AG20443 (cell line): Measurements from ENCODE around the gene TXK.
A peak's percentile ranks its signal among the peaks of the same experiment; 100 is the strongest.
"Not testable (repeated sequence)": the region's sequence is repeated elsewhere in the genome, so short reads cannot be mapped to it uniquely, and the experiment has no call there.

Experiments used
- DNase-seq: peaks from one replicate; pipeline ENCODE4 v3.0.0; 2012; ENCODE audit warnings: low spot score, mixed read lengths

TXK gene

GRCh38 chr4:48134081-48134480 lies at the start of gene TXK:
TXK (minus strand) TSS chr4:48134250; CDS start chr4:48134170, 80 bp downstream.
- no peak for DNase-seq

GRCh38 chr4:48180234-48180633 lies 46.2 kb upstream of the TXK start:
- no peak for DNase-seq

- no peak for DNase-seq
Measured at GRCh38 chr4:48178931-48179330, 44.9 kb upstream of the TXK start.

GRCh38 chr4:48175806-48176205 lies 41.8 kb upstream of the TXK start:
- no peak for DNase-seq

GRCh38 chr4:48175328-48175727 lies 41.3 kb upstream of the TXK start:
- DNase-seq: no peak

GRCh38 chr4:48173056-48173991 lies 39.3 kb upstream of the TXK start:
- peak; percentile 77 for DNase-seq

- DNase-seq: no peak
Measured at GRCh38 chr4:48172651-48173050, 38.6 kb upstream of the TXK start.

- no peak for DNase-seq
Measured at GRCh38 chr4:48169636-48170035, 35.6 kb upstream of the TXK start.

GRCh38 chr4:48167538-48168263 lies 33.7 kb upstream of the TXK start:
- DNase-seq: no peak

GRCh38 chr4:48164561-48164960 lies 30.5 kb upstream of the TXK start:
- DNase-seq: not testable (repeated sequence)

- no peak for DNase-seq
Measured at GRCh38 chr4:48163746-48164145, 29.7 kb upstream of the TXK start.

- DNase-seq: no peak
Measured at GRCh38 chr4:48162162-48162561, 28.1 kb upstream of the TXK start.

GRCh38 chr4:48157271-48157670 lies 23.2 kb upstream of the TXK start:
- DNase-seq: no peak

GRCh38 chr4:48156423-48156822 lies 22.4 kb upstream of the TXK start:
- no peak for DNase-seq

- DNase-seq: no peak
Measured at GRCh38 chr4:48153791-48154550, 19.9 kb upstream of the TXK start.

GRCh38 chr4:48152259-48152658 lies 18.2 kb upstream of the TXK start:
- no peak for DNase-seq

- DNase-seq: no peak
Measured at GRCh38 chr4:48149827-48150370, 15.8 kb upstream of the TXK start.

GRCh38 chr4:48147621-48148020 lies 13.6 kb upstream of the TXK start:
- no peak for DNase-seq

- peak; percentile 50 for DNase-seq
Measured at GRCh38 chr4:48141048-48141447, 7.0 kb upstream of the TXK start.

GRCh38 chr4:48139691-48140090 lies 5.6 kb upstream of the TXK start:
- peak; percentile 17 for DNase-seq

GRCh38 chr4:48138936-48139335 lies 4.9 kb upstream of the TXK start:
- no peak for DNase-seq

GRCh38 chr4:48138511-48138910 lies 4.5 kb upstream of the TXK start:
- no peak for DNase-seq
